ENCODE data around the gene ESF1. TPM values are rescaled to one million over a fixed set of nuclear protein-coding genes. Genes with fewer than 3 reads are reported as not detected.

ESF1 gene
- total and polyA plus RNA-seq, 2 experiments from 2014 or later, result 20.5 to 71.7 TPM

DNA sequence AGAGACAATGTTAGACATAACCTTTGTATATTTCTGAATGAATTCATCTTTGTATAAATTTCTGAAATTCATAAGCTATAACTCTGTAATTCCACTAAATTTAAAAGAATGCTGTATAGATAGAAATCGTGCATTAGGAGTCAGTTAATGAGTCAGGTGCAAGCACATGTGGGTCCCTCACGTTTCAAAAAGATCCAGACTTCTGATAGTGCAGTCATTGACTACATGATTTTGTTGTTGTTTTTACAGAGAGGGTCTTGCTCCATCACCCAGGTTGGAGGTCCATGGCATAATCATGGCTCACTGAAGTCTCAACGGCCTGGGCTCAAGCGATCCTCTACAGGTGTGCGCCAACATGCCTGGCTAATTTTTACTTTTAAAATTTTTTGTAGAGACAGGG lies 14.6 kb downstream of the ESF1 start (continued):
- TF ChIP-seq ZNF462 (CRISPR knock-in tag; IDR thresholded peaks at IDR 0.05) (no peak), CREB1 (CRISPR knock-in tag; IDR thresholded peaks at IDR 0.05; ENCODE audit: low read depth) (no peak), NANOG (IDR thresholded peaks at IDR 0.05; ENCODE audit: borderline replicate concordance) (no peak), EZH2 (IDR thresholded peaks at IDR 0.05; ENCODE audit: low read depth, unreplicated experiment) (no peak), STAT1 (IDR thresholded peaks at IDR 0.05; ENCODE audit: unreplicated experiment) (no peak), ZNF114 (CRISPR knock-in tag; IDR thresholded peaks at IDR 0.05) (no peak), POLR2AphosphoS5 (IDR thresholded peaks at IDR 0.05; ENCODE audit: low read depth) (no peak), ETS1 (IDR thresholded peaks at IDR 0.05) (no peak)
- TF ChIP-seq, protein P1, sequence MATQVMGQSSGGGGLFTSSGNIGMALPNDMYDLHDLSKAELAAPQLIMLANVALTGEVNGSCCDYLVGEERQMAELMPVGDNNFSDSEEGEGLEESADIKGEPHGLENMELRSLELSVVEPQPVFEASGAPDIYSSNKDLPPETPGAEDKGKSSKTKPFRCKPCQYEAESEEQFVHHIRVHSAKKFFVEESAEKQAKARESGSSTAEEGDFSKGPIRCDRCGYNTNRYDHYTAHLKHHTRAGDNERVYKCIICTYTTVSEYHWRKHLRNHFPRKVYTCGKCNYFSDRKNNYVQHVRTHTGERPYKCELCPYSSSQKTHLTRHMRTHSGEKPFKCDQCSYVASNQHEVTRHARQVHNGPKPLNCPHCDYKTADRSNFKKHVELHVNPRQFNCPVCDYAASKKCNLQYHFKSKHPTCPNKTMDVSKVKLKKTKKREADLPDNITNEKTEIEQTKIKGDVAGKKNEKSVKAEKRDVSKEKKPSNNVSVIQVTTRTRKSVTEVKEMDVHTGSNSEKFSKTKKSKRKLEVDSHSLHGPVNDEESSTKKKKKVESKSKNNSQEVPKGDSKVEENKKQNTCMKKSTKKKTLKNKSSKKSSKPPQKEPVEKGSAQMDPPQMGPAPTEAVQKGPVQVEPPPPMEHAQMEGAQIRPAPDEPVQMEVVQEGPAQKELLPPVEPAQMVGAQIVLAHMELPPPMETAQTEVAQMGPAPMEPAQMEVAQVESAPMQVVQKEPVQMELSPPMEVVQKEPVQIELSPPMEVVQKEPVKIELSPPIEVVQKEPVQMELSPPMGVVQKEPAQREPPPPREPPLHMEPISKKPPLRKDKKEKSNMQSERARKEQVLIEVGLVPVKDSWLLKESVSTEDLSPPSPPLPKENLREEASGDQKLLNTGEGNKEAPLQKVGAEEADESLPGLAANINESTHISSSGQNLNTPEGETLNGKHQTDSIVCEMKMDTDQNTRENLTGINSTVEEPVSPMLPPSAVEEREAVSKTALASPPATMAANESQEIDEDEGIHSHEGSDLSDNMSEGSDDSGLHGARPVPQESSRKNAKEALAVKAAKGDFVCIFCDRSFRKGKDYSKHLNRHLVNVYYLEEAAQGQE (IDR thresholded peaks at IDR 0.05; ENCODE audit: unreplicated experiment), result no peak
